HG02840 (cell line): ENCODE results near the gene TFCP2L1.
"Not testable (repeated sequence)": the region's sequence is repeated elsewhere in the genome, so short reads cannot be mapped to it uniquely, and the experiment has no call there.

Source experiments
- ATAC-seq: cut with Tn5 transposase; IDR thresholded peaks from one replicate; pipeline ENCODE4 v1.9.1; 2021; ENCODE audit warnings: mild to moderate bottlenecking, moderate library complexity, moderate number of reproducible peaks; ENCODE audit not compliant: unreplicated experiment, low FRiP score

Gene TFCP2L1

GRCh38 chr2:121284463-121285449, at the start of gene TFCP2L1:
Gene TFCP2L1 (minus strand): TSS chr2:121285202. CDS start chr2:121285109, 93 bp downstream.
- no peak for ATAC-seq

DNA sequence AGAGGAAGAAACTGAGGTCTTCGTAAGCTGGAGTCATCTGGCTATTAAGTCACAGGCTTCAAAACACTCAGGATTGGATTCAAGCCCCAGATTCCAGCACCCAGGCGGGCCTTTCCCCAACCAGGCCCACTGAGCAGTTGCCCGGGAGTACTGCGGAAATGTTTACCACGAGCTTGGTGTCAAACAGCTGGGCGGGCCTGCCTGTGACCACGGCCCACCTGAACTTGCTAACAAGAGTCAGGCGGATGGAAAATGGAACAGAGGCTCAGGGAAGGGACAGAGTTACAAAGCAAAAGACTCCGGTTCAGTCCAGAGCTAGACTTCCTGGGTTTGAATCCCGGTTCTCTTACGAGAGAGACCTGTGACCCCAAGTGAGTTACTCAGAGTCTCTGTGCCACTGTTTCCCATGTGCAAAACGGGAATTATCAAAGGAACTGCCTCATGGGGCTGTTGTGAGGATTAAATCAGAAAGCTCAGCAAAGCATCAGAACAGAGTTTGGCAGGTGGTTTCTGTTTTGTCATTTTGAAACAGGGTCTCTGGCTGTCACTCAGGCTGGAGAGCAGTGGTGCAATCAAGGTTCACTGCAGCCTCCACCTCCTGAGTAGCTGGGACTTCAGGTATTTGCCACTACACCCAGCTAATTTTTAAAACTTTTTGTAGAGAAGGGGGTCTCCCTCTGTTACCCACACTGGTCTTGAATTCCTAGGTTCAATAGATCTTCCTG, 49.0 kb upstream of the TFCP2L1 start:
- peak; percentile 76 for ATAC-seq

- ATAC-seq: no peak
Measured at GRCh38 chr2:121333231-121333630, 48.2 kb upstream of the TFCP2L1 start.

GRCh38 chr2:121331324-121331723, 46.3 kb upstream of the TFCP2L1 start:
- ATAC-seq: not testable (repeated sequence)

DNA sequence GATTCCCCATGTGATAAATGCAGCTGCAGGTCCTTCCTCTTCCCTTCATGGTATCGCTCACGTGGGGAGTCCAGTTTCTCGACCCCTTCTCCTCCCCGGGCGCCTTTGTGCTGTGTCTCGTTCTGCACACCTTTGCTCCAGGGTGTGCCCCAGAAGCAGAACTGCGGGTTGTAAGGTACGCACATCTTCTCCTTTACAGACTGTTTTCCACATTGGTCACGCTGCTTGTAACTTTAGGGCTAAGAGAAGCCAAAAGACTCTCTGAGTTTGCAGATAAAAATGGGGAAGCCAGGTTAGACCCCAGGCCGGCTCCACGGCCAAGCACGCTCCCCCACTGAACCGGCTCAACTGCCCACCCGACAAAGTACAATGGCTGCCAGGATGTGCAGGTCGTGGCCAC, 45.9 kb upstream of the TFCP2L1 start:
- ATAC-seq: no peak

DNA sequence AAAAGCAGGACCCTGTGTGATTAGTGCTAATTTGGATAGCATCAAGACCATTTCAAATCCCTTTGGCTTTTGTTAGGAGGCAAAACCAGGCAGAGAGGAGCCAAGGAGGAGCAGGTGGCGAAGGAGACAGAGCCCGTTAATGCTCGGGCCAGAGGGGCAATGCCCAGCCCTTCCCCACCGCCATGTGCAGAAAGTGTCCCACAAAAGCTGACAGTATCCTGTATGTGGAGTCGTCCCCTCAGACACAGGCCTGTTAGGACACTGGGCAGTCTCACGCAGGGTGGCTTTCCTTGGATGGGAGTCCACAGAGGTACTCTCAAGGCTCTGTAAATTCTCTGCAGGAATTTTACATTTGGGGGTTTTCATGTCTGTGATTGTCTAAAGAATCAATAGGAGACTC, 44.8 kb upstream of the TFCP2L1 start:
- no peak for ATAC-seq

DNA sequence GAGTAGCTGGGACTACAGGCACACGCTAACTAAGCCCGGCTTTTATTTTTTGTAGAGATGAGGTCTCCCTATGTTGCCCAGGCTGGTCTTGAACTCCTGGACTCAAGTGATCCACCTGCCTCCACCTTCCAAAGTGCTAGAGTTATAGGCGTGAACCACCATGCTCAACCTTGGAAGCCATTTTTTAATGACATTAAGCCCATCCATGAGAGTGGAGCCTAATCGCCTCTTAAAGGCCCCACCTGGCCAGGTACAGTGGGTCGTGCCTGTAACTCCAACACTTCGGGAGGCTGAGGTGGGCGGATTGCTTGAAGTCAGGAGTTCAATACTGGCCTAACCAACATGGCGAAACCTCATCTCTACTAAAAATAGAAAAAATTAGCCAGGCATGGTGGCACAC, 41.6 kb upstream of the TFCP2L1 start:
- no peak for ATAC-seq

- no peak for ATAC-seq
Measured at GRCh38 chr2:121324601-121325000, 39.6 kb upstream of the TFCP2L1 start.

- ATAC-seq: no peak
Measured at GRCh38 chr2:121321476-121321875, 36.5 kb upstream of the TFCP2L1 start.

DNA sequence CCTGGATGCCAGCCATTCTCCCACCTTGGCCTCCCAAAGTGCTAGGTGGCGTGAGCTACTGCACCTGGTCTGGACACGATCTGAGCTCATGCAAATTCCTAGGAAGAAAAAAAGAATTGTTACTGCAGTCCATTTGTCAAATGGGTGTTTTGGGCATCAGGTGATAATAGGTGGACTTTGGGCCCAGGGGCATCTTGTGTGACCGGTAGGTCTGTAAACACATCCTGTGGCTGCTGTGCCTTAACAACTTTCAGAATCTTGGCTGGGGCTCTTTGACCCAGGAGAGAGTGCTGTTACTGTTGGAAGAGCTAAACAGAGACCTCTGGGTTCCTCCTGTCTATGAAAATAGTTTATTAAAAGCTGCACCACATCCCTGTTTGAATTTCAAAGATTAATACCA, 34.9 kb upstream of the TFCP2L1 start:
- ATAC-seq: no peak

- ATAC-seq: no peak
Measured at GRCh38 chr2:121316986-121317385, 32.0 kb upstream of the TFCP2L1 start.

GRCh38 chr2:121313701-121314100, 28.7 kb upstream of the TFCP2L1 start:
- not testable (repeated sequence) for ATAC-seq

GRCh38 chr2:121309801-121310200, 24.8 kb upstream of the TFCP2L1 start:
- no peak for ATAC-seq

- no peak for ATAC-seq
Measured at GRCh38 chr2:121309323-121309722, 24.3 kb upstream of the TFCP2L1 start.

- no peak for ATAC-seq
Measured at GRCh38 chr2:121307048-121307447, 22.0 kb upstream of the TFCP2L1 start.

DNA sequence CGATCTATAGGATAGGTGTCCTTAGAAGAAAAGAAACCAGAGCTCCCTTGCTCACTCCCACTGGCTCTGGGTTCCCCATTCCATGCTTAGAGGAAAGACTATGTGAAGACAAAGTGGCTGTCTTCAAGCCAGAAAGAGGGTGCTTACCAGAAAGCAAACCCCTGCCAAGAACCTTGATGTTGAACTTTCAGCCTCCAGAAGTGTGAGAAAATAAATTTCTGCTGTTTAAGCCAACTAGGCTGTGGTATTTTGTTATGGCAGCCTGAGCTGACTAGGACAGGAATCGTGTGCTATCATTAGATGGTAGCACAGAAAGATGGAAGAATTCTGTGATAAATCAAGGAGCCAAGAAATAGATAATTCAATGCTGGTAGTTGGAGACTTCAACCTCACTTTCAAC, 19.9 kb upstream of the TFCP2L1 start:
- ATAC-seq: no peak

DNA sequence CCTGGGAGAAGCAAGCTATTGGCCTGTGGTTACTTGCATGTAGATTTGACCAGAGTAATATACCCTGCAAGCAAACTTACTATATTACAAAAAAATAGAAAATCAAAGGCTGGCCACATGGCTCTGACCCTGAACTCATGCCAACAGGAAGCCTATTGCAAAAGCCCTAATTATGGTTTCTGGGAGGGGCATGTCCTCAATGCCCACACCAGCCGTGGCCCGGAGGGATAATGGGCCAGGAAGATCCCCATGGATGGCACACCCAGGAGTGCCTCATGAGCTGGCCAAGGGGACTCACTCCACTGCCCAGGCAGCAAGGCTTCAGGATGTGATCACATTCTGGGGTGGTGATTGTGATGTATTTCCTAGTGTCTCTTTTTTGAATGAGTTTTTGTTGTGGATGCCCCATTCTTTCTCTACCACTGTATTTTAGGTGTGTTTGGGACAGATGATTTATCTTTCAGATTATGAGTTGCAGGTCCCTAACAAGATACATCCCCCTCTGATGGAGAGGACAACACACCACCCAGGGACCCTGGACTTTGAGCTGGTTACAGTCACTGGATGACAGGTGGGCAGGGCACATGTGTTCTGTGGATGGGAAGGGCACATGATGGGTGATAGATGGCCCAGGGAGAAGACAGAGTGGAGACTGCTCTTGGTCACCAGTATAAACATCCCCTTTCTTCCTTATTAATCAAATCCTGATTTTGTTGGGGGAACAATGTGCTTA, 18.7 kb upstream of the TFCP2L1 start:
- no peak for ATAC-seq

DNA sequence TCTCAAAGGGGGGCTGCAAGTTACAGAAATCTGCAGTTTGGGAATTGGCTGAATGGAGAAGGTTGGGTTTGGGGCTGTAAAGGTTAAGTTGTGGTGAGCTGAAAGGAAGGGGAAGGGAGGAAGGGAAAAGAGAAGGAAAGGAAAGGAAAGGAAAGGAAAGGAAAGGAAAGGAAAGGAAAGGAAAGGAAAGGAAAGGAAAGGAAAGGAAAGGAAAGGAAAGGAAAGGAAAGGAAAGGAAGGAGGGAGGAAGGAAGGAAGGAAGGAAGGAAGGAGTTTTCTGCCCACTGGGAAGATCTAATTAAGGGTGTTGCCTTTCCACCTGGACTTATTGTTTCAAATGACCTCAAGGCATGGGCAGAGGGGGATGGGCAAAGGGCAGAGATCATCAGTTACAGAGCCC, 16.2 kb upstream of the TFCP2L1 start:
- ATAC-seq: not testable (repeated sequence)

DNA sequence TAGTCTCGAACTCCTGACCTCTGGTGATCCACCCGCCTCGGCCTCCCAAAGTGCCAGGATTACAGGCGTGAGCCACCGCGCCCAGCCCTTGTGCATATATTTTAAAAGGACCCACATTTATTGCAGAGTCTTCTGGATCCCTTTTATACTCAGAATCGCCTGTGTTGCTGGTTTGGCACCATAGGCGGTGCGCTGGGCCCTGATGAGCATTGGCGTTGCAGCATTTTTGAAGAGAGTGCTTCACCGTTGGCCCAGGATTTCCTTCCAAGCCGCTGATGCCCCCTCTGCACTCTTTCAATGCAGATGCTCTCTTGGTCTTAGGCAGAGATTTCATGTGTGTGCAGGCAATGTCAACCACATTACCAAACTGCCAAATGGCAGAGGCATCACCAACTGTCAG, 13.5 kb upstream of the TFCP2L1 start:
- ATAC-seq: no peak

DNA sequence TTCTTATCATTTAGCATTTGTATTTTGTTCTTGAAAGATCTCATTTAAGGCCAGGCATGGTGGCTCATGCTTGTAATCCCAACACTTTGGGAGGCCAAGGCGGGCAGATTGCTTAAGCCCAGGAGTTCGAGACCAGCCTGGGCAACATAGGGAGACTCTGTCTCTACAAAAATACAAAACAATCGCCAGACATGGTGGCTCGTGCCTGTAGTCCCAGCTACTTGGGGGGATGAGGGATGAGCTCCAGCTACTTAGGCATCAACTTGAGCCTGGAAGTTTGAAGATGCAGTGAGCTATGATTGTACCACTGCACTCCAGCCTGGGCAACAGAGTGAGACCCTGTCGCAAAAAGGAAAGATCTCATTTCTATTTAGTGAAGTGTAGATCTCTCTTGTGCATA, 12.9 kb upstream of the TFCP2L1 start:
- not testable (repeated sequence) for ATAC-seq
